ENCODE results near the gene NCOA3. TPM values are rescaled to one million over a fixed set of nuclear protein-coding genes. Genes with fewer than 3 reads are reported as not detected.

The NCOA3 gene
- total and polyA plus RNA-seq, 12 donors, result 8.0 to 30.2 (median 21.4) TPM

DNA sequence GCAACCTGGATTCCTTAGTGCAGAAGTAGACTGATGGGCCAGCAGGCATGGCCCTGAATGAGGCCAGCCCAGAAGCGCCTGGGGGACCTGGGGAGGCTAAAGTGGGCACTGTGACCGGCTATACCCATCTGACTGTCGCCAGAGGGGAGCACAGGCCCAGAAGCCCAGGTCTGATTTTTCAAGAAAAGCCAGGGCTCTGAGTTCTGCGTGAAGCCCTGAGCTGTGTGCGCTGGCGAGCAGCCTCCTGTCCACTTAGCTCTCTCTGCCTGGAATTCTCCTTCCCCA is 171.9 kb downstream of the NCOA3 start:
- no peaks in the 10 kb centered on the region for H3K9me3 ChIP-seq
- H3K4me1 ChIP-seq, result peaks cover 0 to 8% (median 0%) of the 10 kb centered on the region in 9 donors
- H3K27ac ChIP-seq, result no peak overlapping the region
- no peak for TF ChIP-seq CTCF (IDR thresholded peaks at IDR 0.05)
- WGBS, 2 donors, result 97 to 98% methylated on average over 6 of the region's 6 CpGs
- intact Hi-C loops (cut with DNase I), result loop anchor here in 3 of 10 donors (10.0 kb wide), 1 partner anchor 111 kb away; the partner anchor contains the start of gene SULF2 (in 3 of the 3)
- no peak for DNase-seq
- H3K27me3 ChIP-seq, result no peaks in the 10 kb centered on the region
- no peak for ATAC-seq
- H3K4me3 ChIP-seq, result no peak overlapping the region
- H3K36me3 ChIP-seq, result peaks cover 0 to 87% (median 4%) of the 10 kb centered on the region in 9 donors

DNA sequence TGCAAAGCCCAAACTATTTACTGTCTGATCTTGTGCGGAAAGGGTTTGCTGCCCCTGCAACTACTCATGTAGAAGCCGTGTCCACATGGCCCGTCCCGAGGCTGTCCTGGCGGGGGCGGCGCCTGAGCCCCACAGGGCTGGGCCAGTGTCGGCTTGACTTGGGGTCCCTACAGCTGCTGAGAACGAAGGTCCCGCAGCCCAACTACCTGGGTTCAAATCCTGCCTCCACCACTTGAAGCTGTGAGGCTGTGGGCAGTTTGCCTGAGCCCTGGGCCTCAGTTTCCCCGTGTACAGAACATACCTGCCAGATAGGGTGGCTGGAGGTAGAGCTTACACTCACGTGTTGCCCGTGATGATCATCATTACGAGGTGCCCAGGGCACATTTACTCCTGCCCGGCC is 172.5 kb downstream of the NCOA3 start:
- no peak overlapping the region for H3K4me3 ChIP-seq
- H3K27me3 ChIP-seq, result no peaks in the 10 kb centered on the region
- ATAC-seq, result no peak
- H3K4me1 ChIP-seq, result peaks cover 0 to 11% (median 0%) of the 10 kb centered on the region in 9 donors
- DNase-seq, result no peak
- H3K9me3 ChIP-seq, result no peaks in the 10 kb centered on the region
- peaks cover 0 to 84% (median 4%) of the 10 kb centered on the region in 9 donors for H3K36me3 ChIP-seq
- intact Hi-C loops (cut with DNase I), result loop anchor here in 3 of 10 donors (10.0 kb wide), 1 partner anchor 111 kb away; the partner anchor contains the start of gene SULF2 (in 3 of the 3)
- no peak overlapping the region for H3K27ac ChIP-seq
- no peak for TF ChIP-seq CTCF (IDR thresholded peaks at IDR 0.05)
- WGBS, 2 donors, result 97 to 98% methylated on average over 15 of the region's 15 CpGs

- Histone ChIP-seq H3K4me3 (no peak overlapping the region), H3K9me3 (peaks cover 0 to 3% (median 0%) of the 10 kb centered on the region in 11 donors), H3K27me3 (no peaks in the 10 kb centered on the region), H3K27ac (no peak overlapping the region), H3K4me1 (peaks cover 0 to 13% (median 0%) of the 10 kb centered on the region in 9 donors), H3K36me3 (peaks cover 0 to 83% (median 4%) of the 10 kb centered on the region in 9 donors)
- ATAC-seq (no peak), DNase-seq (no peak)
- no peak for TF ChIP-seq CTCF (IDR thresholded peaks at IDR 0.05)
- intact Hi-C loops (cut with DNase I), result loop anchor here in 7 of 10 donors (5.0 to 10.0 kb wide), 3 partner anchors 110 to 948 kb away; partner anchors contain the start of gene SULF2 (in 3 of the 7)
- 87 to 89% methylated on average over 14 of the region's 14 CpGs for WGBS, 2 donors
These were observed 173.0 kb downstream of the NCOA3 start for GRCh38 chr20:47674686-47675085.

DNA sequence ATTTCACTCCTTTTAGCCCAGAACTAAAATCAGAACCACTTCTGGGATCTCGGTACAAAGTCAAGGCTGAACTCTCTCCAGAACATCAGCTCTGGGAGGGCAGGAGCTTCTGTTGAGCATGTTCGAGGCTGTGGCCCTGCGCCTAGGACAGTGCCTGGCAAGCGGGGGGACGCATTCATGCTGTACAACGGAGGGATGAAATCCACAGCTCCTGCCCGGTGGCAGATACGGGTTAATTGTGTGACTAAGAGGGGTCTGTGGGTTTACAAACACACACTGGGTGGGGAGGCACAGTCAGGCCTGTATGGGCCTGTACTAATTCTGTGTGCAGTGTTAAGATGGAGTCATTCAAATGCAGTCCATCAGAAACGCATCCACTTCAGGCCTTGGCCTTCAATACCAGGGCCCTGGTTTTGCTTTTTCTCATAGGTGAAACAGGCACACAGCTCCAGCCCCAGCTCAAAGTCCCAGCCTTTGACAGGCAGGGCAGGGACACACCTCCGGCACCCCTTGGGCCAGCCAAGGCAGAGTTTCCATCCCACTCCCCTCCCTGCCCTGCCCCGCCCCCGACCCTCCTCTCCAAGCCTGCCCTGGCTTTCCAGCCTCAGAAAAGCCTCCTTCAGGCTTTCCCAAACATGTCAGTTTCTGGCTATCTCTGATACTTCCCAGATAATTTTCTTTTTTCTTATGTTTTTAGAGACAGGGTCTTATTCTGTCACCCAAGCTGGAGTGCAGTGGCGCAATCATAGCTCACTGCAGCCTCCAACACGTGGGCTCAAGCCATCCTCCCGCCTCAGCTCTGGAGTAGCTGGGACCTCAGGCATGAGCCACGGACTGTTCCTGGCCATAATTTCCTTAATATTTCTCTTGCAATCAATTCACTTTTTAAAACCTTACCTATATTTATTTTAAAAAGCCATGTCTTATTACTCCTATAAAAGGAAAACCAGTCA is 173.8 kb downstream of the NCOA3 start:
- peaks cover 0 to 81% (median 4%) of the 10 kb centered on the region in 9 donors for H3K36me3 ChIP-seq
- intact Hi-C loops (cut with DNase I), result loop anchor here in 7 of 10 donors (5.0 to 10.0 kb wide), 3 partner anchors 109 to 947 kb away; partner anchors contain the start of gene SULF2 (in 3 of the 7)
- no peak overlapping the region for H3K27ac ChIP-seq
- TF ChIP-seq CTCF (IDR thresholded peaks at IDR 0.05), result no peak
- no peak for ATAC-seq
- H3K27me3 ChIP-seq, result no peaks in the 10 kb centered on the region
- no peak for DNase-seq
- H3K4me3 ChIP-seq, result no peak overlapping the region
- H3K4me1 ChIP-seq, result peaks cover 0 to 13% (median 0%) of the 10 kb centered on the region in 9 donors
- peaks cover 0 to 3% (median 0%) of the 10 kb centered on the region in 11 donors for H3K9me3 ChIP-seq
- 93 to 95% methylated on average over 16 of the region's 16 CpGs for WGBS, 2 donors
